Cardiac muscle cell (in vitro differentiated cells and primary cell): Measurements from ENCODE around the gene STAM. TPM values are rescaled to one million over a fixed set of nuclear protein-coding genes. Genes with fewer than 3 reads are reported as not detected.

Experiments
- DNase-seq, 2 donors: peaks; one replicate each; pipeline versions ENCODE4 v3.0.0 to v3.0.0-alpha.2; 2010 to 2017; ENCODE audit warnings: low read depth in 1 of 2, low spot score in 1 of 2
- H3K27ac ChIP-seq: fragments of 200-600 bp; sonication (generic); 2 replicates; pipeline ENCODE4 v1.5.1; 2016
- H3K27me3 ChIP-seq: fragments of 200-600 bp; sonication (generic); 2 replicates; pipeline ENCODE4 v1.6.0; 2016; ENCODE audit warnings: control low read depth
- H3K36me3 ChIP-seq: fragments of 200-600 bp; sonication (generic); 2 replicates; pipeline ENCODE4 v1.5.1; 2016; ENCODE audit warnings: control low read depth
- H3K4me1 ChIP-seq: fragments of 200-600 bp; sonication (generic); 2 replicates; pipeline ENCODE4 v1.8.1; 2017; ENCODE audit warnings: low read depth, mild to moderate bottlenecking, mixed run types
- H3K4me3 ChIP-seq: fragments of 200-600 bp; sonication (generic); 2 replicates; pipeline ENCODE4 v1.5.1; 2016; ENCODE audit warnings: mild to moderate bottlenecking
- H3K9me3 ChIP-seq: fragments of 200-600 bp; sonication (generic); 2 replicates; pipeline ENCODE4 v1.5.1; 2017; ENCODE audit warnings: low read depth, mild to moderate bottlenecking, control low read depth
- CTCF ChIP-seq: IDR thresholded peaks from 2 replicates; pipeline ENCODE4 v1.5.1; 2012; ENCODE audit warnings: low read depth, mild to moderate bottlenecking, low read length
- polyA plus RNA-seq: library from polyadenylated mRNA; unstranded; fragments of >200 nt; fragmentation: Nextera tagmentation; extraction: Ambion mirVana; gene quantifications from 2 replicates; pipeline ENCODE4 v1.2.1, GENCODE V29; 2016
- total RNA-seq: library from RNA; depleted of rRNA; stranded (reverse); fragments of >200 nt; gene quantifications from 2 replicates; pipeline ENCODE4 v1.2.3, GENCODE V29; 2016

Gene STAM
- total and polyA plus RNA-seq, 2 experiments from 2014 or later, result 22.7 to 27.6 TPM

DNA sequence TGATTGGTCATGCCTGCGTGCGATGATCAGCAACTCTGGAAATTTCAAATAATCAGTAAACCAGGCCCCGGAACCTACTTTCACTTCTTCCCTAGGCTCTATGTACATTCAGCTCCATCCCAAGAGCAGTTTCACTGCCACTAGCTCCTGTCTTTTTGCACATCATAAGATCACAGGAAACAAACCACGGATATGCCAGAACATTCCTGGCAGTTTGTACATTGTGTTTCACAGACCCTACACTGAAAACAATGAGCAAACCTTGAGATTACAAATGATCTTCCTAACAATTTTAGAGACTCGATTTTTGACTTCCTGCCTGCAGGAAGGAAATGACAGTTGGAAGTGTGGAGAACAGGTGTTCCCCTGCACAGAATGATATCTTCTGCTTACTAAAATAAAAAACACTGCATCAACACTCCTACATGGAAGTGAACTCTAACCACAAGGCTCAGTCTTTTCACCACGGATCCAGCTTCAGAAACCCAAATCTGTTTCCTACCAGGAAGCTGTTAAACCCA lies 100.5 kb downstream of the STAM start:
- H3K27me3 ChIP-seq, result no peaks in the 10 kb centered on the region
- H3K4me1 ChIP-seq, result peaks cover 3% of the 10 kb centered on the region
- TF ChIP-seq CTCF, result no peak
- no peak overlapping the region for H3K4me3 ChIP-seq
- H3K9me3 ChIP-seq, result no peaks in the 10 kb centered on the region
- no peak overlapping the region for H3K27ac ChIP-seq
- H3K36me3 ChIP-seq, result no peaks in the 10 kb centered on the region
- peak in 1 of 2 donors; percentile 50 for DNase-seq

GRCh38 chr10:17747883-17748550 lies 104.1 kb downstream of the STAM start:
- peak in 1 of 2 donors; percentile 63 for DNase-seq
- TF ChIP-seq CTCF, result no peak
- no peaks in the 10 kb centered on the region for H3K36me3 ChIP-seq
- peaks cover 2% of the 10 kb centered on the region for H3K4me1 ChIP-seq
- no peak overlapping the region for H3K4me3 ChIP-seq
- no peaks in the 10 kb centered on the region for H3K9me3 ChIP-seq
- H3K27me3 ChIP-seq, result no peaks in the 10 kb centered on the region
- H3K27ac ChIP-seq, result no peak overlapping the region

- Histone ChIP-seq H3K4me1 (no peaks in the 10 kb centered on the region), H3K27me3 (no peaks in the 10 kb centered on the region), H3K36me3 (no peaks in the 10 kb centered on the region), H3K27ac (no peak overlapping the region), H3K4me3 (no peak overlapping the region), H3K9me3 (no peaks in the 10 kb centered on the region)
- DNase-seq, result no peak
- no peak for TF ChIP-seq CTCF
These were observed 105.9 kb downstream of the STAM start for GRCh38 chr10:17749890-17750289.

DNA sequence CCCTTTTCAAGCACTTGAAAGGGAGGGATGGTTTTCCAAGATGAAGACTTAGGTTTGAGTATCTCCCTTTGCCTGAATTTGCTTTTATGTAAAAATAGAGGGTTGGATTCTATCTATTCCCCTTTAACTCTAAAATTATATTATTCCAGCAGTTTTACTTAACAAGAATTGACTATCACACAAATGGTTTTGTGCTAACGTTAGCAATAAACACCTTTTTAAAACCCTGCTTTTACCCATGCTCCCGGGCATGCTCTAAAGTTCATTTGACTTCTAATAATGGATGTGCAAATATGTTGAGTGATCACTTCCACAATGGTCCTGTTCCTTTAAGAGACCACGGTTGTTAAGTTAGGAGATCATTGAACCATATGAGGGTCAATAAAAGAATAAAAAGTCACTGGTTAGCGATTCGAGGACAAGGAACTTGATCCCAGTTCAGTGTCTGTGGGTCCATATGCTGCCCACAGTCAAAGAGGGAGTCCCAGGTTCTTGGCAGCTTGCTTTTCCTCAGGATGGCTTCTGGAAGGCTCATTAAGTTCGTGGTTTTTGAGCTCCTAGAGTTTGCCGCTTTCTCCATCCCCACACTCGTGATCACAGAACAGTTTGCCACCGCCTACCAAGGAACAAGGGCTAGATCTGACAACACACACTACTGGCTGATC lies 108.0 kb downstream of the STAM start, which contains the start of gene TMEM236:
TMEM236 (plus strand) TSS at position 421 of the 665 bp plus-strand sequence; CDS start at position 516, 95 bp downstream.
- no peak for DNase-seq
- Histone ChIP-seq H3K27me3 (no peaks in the 10 kb centered on the region), H3K4me1 (no peaks in the 10 kb centered on the region)

More for the DNA sequence above, 108.0 kb downstream of the STAM start, which contains the start of gene TMEM236:
- H3K4me3 ChIP-seq, result no peak within 1 kb of the TSS
- H3K36me3 ChIP-seq, result no peaks in the 10 kb centered on the region
- H3K9me3 ChIP-seq, result no peaks in the 10 kb centered on the region
- TF ChIP-seq CTCF, result no peak
- H3K27ac ChIP-seq, result no peak within 1 kb of the TSS
